ENCODE measurements around the gene PILRA.
"Not testable (repeated sequence)": the region's sequence is repeated elsewhere in the genome, so short reads cannot be mapped to it uniquely, and the experiment has no call there.

Gene PILRA

DNA sequence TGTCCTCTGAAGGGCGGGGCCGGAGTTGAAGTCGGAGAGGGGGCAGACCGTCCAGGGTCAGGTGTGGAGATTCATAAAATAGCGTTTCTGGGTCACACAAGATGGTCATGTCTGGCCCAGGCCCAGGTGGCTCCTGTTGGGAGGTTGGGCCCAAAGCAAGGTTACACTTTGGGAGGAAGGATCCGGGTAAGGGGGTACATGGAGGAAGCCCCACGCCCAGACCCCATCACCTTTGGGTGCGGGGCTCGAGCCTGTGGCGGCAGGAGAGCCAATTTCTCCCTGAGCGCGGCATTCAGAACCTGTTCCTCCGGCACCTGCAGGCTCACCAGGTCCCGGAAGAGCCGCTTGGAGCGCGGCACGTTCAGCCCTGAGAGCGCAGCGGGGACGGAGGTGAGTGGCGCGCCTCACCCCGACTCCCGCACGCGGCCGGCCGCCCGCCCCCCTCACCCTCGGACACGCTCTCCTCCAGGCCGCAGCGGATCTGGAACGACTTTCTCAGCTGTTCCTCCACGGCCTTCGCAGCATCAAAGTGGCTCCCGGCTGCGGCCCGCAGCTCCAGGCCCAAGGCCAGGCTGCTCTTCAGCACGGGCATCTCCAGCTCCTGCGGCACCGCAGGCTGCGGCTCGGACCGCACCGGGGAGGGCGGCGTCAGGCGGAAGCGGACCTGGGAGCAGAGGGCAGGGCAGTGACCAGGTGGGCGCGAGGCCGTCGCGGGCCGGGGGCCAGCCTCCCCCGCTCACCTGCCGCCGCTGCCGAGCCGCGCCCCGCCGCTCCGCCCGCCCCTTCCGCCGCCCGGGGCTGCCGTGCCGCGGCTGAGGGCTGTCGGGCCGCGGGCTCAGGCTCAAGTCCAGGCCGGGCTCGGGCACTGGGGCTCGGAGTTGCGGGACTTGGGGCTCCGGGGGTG, 62.4 kb downstream of the PILRA start:
- DNase-seq: no peak

DNA sequence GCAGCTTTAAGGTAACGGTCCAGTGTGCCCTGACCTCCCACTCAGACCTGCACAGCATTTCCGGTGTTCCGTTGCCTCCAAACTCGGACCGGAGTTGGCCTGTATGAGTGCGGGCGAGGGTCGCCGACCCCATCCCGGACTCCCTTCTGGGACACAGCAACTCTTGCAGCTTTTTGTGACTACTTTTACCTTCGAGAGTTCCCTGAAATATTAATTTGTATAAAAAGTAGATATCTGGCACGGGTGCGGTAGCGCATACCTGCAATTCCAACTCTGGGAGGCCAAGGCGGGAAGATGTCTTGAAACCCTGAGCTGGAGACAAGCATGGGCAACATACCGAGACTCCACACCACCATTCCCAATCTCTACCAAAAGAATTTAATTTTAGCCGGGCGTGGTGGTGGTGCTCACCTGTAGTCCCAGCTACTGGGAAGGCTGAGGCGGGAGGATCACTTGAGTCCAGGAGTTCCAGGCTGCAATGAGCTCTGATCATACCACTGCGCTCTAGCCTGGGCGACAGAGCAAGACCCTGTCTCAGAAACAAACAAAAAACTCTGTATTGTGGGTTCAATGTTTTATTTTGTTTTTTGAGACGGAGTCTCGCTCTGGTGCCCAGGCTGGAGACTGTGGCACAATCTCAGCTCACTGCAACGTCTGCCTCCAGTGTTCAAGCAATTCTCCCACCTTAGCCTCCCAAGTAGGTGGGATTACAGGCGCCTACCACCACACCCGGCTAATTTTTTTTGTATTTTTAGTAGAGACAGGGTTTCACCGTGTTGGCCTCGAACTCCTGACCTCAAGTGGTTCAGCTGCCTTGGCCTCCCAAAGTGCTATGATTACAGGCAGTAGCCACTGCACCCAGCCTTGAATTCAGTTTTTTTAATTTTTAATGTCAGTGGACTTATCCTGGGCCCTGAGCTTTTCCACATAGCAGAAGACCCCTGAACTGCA, 64.1 kb downstream of the PILRA start:
- no peak for DNase-seq

DNA sequence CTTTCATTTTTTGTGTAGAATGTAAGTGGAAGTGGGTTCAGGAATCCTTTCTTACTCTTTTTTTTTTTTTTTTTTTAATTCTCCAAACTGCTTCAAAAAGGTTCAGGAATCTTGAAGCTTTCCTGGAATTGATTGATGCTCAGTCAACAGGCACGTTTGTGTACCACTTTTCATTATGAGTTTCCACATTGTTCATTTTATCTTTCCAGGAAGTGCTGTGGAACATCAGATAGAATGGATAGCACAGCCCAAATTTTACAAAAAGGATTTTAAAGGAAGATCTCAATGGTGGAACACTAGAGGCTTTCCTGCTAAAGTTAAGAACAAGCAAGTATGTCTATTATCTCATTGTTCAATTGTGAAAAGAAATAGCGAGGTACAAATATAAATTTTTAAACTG, 64.9 kb downstream of the PILRA start:
- no peak for DNase-seq

DNA sequence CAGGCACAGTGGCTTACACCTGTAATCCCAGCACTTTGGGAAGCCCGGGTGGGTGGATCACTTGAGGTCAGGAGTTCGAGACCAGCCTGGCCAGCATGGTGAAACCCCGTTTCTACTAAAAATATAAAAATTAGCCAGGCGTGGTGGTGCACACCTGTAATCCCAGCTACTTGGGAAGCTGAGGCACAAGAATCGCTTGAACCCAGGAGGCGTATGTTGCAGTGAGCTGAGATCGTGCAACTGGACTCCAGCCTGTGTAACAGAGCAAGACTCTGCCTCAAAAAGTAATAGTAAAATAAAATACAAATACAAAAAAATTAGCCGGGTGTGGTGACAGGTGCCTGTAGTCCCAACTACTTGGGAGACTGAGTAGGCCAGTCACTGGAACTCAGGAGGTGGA, 65.4 kb downstream of the PILRA start:
- not testable (repeated sequence) for DNase-seq

DNA sequence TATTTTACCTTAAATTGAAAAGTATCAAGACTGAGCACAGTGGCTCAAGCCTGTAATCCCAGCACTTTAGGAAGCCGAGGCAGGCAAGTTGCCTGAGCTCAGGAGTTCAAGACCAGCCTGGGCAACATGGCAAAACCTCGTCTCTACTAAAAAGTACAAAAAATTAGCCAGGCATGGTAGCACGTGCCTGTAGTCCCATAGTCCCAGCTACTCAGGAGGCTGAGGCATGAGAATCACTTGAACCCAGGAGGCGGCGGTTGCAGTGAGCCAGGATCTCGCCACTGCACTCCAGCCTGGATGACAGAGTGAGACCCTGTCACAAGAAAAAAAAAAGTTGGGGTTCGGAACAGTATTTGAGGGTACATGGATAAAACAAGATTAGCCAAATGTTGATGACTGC, 66.0 kb downstream of the PILRA start:
- DNase-seq: not testable (repeated sequence)

DNA sequence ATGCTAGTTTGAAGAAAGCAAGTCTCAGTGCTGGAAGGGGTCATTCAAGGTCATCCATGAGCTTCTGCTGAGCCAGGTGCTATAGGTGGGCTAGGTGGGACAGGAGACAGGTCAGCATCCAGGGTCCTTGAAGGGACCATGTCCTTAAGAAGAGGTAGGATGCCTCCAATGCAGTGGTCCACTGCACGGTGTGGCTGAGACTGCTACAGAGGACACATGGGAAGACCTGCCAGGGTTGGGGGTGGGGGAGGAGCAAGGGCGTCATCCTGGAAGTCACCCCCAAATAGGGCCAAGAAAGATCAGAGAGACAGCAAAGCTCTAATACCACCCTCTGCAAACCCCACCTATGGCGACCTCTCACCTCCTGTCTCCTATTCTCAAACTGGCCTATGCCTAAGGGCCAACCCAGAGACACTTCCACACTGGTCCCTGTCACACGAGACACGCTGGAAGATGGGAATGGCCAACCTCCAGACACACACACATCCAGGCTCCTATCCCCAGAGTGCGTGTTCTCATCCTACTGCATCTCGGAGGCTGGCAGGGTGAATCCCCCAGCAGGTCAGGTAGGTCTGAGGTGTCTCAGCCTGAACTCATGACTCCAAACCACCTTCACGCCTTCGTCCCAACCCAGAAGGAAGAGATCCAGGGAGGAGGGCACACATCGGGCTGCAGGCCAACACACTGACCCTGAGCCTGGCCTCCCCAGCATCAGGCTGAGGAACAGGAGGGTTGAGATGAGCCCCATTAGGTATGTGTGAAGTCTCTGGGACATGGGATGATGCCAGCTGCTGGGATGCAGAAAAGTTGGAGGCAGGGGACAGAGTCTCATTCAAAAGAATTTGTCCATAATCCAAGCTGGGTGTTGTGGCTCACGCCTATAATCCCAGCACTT, 68.6 kb downstream of the PILRA start:
- no peak for DNase-seq

DNA sequence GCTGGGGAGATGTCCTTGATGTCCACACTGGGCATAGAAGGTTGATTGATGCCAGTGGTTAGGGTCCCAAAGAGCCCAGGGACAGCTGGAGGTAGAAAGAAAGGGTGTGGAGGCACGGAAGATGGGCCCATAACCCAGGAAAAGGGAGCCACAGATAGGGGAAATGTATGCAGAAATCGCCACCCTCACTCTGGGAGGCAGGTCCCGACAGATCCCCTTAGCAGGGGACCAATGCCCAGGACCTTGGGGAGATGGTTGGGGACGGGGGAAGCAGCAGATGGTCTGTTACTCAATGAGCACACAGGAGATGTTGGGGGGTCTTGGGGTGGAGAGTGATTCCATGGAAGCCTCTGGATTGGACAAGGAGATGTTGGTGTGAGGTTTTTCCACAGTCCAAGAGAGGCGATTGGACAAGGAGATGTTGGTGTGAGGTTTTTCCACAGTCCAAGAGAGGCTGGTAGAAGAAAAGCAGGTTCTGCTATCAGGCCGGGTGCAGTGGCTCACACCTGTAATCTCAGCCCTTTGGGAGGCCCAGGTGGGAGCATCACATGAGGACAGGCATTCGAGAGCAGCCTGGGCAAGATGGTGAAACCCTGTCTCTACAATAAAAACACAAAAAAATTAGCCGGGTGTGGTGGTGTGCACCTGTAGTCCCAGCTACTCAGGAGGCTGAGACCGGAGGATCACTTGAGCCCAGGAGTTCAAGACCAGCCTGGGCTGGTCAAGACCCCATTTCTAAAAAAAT, 70.0 kb downstream of the PILRA start:
- DNase-seq: no peak

DNA sequence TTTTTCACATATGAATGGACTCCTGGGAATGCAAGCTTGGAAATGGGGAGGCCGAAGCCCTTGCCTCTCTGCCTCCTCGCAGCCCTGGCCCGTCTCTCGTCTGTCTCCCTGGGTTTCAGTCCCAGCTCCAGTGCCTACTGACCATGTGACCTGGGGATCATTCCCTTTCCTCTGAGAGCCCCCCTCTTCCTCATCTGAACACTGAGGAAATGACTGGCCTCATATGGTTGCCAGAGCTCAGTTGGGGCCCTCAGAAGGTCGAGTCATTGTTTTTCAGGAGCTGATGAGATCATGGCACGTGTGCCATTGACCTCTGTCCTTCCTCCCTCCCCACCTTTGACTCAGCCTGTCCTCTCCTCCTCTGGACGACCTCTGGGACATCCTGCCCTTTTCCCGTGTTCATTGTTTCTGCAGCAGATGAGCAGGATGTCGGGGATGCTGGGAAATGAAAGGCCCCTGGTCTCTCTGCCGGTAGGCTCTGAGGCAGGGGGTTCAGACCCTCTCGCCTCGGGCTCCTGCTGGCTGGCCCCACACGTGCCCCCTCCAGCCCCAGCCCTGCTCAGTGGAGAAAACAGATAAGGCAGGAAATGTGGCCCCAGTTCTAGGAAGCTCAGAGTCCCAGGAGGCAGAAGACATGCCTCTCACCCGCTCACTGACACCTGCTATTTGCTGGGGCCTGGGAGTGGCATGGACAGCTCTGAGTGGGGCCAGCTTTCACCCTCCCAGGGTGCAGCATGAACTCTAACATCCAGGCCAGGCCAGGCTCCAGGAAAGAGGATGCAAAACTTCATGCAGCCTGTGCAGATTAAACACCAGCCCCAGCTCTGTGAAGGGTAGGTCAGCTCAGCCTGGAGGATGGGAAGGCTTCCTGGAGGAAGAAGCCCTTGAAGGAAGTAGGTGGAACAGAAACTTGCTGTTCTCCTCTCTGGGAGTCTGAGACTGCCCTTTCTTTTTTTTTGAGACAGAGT, 71.3 kb downstream of the PILRA start:
- DNase-seq: no peak

DNA sequence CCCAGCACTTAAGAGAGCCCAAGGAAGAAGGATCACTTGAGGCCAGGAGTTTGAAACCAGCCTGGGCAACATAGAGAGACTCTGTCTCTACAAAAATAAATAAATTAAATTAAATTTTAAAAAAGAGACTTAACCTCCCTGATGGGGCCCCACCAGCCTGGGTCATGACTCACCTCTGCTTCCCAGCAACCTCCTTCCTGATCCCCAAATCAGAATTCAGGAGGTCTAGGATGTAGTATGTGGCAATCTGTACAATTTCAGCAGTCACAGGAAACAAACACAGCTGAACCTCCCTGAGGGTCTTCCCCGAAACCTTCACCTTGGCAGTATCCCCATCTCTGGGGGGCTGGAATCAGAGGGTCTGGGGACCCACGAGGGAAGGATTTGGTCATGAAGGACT, 72.8 kb downstream of the PILRA start:
- DNase-seq: no peak

DNA sequence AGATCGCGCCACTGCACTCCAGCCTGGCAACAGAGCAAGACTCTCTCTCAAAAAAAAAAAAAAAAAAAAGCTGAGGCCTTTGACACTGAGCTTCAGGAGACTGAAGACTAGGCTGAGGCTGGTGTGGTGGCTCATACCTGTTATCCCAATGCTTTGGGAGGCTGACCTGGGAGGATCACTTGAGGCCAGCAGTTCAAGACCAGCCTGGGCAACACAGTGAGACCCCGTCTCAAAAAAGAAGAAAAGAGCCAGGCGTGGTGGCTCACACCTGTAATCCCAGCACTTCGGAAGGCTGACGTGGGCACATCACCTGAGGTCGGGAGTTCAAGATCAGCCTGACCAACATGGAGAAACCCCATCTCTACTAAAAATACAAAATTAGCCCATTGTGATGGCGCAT, 74.1 kb downstream of the PILRA start:
- DNase-seq: not testable (repeated sequence)

DNA sequence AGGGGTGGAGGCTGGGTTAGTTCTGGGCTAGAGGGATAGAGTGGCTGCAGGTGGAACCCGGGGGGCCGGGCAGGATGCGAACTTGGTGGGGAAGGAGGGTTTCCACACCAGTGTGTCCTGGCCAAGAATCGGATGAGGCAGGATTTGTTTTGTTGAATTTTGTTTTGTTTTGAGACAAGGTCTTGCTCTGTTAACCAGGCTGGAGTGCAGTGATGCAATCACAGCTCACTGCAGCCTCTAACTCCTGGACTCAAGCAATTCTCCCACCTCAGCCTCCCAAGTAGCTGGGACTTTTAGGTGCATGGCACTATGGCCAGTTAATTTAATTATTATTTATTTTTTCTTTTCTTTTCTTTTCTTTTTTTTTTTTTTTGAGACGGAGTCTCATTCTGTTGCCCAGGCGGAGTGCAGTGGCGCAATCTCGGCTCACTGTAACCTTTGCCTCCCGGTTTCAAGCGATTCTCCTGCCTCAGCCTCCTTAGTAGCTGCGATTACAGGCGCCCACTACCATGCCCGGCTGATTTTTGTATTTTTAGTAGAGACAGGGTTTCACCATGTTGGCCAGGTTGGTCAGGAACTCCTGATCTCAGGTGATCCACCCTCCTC, 76.0 kb downstream of the PILRA start:
- DNase-seq: no peak

Data from NCI-H1694 (cell line).